Uterus (tissue), 4 donors: ENCODE data around the gene GALNT13. TPM values are rescaled to one million over a fixed set of nuclear protein-coding genes. Genes with fewer than 3 reads are reported as not detected.

ENCODE experiments used
- DNase-seq, 2 donors: peaks; one replicate each; pipeline ENCODE4 v3.0.0-alpha.2; 2019 to 2020
- H3K27ac ChIP-seq, 2 donors: fragments of 200-600 bp; sonication (generic); 1 replicate in 1 of 2; 2 replicates in 1 of 2; pipeline ENCODE4 v1.5.1; 2016 to 2018
- H3K27me3 ChIP-seq, 2 donors: fragments of 200-600 bp; sonication (generic); one replicate each; pipeline ENCODE4 v1.5.1; 2018 to 2019; ENCODE audit warnings: control low read depth in 1 of 2
- H3K36me3 ChIP-seq, 2 donors: fragments of 200-600 bp; sonication (generic); one replicate each; pipeline ENCODE4 v1.5.1; 2019; ENCODE audit warnings: control low read depth in 1 of 2
- H3K4me1 ChIP-seq, 2 donors: fragments of 200-600 bp; sonication (generic); one replicate each; pipeline ENCODE4 v1.5.1; 2018 to 2019; ENCODE audit warnings: control low read depth in 1 of 2
- H3K4me3 ChIP-seq, 2 donors: fragments of 200-600 bp; sonication (generic); 1 replicate in 1 of 2; 2 replicates in 1 of 2; pipeline ENCODE4 v1.5.1; 2018 to 2019; ENCODE audit warnings: mild to moderate bottlenecking in 1 of 2
- H3K9me3 ChIP-seq, 2 donors: fragments of 200-600 bp; sonication (generic); one replicate each; pipeline ENCODE4 v1.5.1; 2019; ENCODE audit warnings: control low read depth in 1 of 2
- POLR2A ChIP-seq, 2 donors: fragments of 450-650 bp; IDR thresholded peaks; one replicate each; pipeline ENCODE4 v1.6.1; 2016; ENCODE audit warnings: antibody characterized with exemption in 2 of 2, mild to moderate bottlenecking in 1 of 2, moderate library complexity in 1 of 2
- intact Hi-C: fragments of 100-400 bp; cut with DNase I; formaldehyde crosslinking; loops from one replicate; pipeline ENCODE4 v1.15.1; 2023; ENCODE audit warnings: low total_unique reads
- total RNA-seq, 4 donors: library from RNA; depleted of rRNA in 3 of 4; stranded (reverse); fragments of >200 nt in 3 of 4; gene quantifications; one replicate each; pipeline versions ENCODE4 v1.1.0 to v1.2.4, GENCODE V29; 2014 to 2023
- TF ChIP-seq, protein P1 (sequence below), 4 experiments: fragments of 200-600 bp in 2 of 4; fragments of 450-650 bp in 2 of 4; sonication (generic) in 2 of 4; IDR thresholded peaks; one replicate each; pipeline ENCODE4 v1.5.1; 2016 to 2019; ENCODE audit warnings: antibody characterized with exemption in 4 of 4, mild to moderate bottlenecking in 2 of 4, moderate library complexity in 1 of 4
- donor health status: DM: yes; HTN: yes; CAD: no.

The GALNT13 gene
- total RNA-seq, 4 donors from 2014 or later: 0.29 to 16.5 (median 4.1) TPM; not detected in 1

DNA sequence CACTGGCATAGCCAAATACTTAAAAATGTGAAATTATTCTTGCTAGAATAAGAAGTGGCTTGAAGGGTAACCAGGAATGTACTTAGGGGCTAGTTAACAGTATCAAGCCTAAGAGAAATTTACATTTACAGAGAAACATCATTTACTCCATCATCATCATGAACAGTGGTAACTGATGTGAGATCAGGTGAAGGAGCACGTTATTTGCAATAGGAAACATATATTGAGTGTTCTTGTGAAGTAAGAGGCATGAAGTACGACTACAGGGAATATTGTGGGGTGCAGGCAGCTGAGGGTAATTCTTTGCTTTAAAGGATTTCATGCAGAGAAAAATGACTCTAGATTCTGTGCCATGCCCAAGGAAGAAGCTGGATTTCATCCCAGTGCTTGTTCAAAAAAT is 220.8 kb downstream of the GALNT13 start:
- no peaks in the 10 kb centered on the region for H3K27me3 ChIP-seq
- no peak overlapping the region for H3K4me3 ChIP-seq
- H3K4me1 ChIP-seq: no peaks in the 10 kb centered on the region
- H3K27ac ChIP-seq: no peak overlapping the region
- intact Hi-C loops: no loop called here
- H3K36me3 ChIP-seq: no peaks in the 10 kb centered on the region
- DNase-seq: no peak
- TF ChIP-seq, protein P1, sequence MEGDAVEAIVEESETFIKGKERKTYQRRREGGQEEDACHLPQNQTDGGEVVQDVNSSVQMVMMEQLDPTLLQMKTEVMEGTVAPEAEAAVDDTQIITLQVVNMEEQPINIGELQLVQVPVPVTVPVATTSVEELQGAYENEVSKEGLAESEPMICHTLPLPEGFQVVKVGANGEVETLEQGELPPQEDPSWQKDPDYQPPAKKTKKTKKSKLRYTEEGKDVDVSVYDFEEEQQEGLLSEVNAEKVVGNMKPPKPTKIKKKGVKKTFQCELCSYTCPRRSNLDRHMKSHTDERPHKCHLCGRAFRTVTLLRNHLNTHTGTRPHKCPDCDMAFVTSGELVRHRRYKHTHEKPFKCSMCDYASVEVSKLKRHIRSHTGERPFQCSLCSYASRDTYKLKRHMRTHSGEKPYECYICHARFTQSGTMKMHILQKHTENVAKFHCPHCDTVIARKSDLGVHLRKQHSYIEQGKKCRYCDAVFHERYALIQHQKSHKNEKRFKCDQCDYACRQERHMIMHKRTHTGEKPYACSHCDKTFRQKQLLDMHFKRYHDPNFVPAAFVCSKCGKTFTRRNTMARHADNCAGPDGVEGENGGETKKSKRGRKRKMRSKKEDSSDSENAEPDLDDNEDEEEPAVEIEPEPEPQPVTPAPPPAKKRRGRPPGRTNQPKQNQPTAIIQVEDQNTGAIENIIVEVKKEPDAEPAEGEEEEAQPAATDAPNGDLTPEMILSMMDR (IDR thresholded peaks at IDR 0.05): no peak
- no peak for TF ChIP-seq POLR2A (IDR thresholded peaks at IDR 0.05)
- no peaks in the 10 kb centered on the region for H3K9me3 ChIP-seq

DNA sequence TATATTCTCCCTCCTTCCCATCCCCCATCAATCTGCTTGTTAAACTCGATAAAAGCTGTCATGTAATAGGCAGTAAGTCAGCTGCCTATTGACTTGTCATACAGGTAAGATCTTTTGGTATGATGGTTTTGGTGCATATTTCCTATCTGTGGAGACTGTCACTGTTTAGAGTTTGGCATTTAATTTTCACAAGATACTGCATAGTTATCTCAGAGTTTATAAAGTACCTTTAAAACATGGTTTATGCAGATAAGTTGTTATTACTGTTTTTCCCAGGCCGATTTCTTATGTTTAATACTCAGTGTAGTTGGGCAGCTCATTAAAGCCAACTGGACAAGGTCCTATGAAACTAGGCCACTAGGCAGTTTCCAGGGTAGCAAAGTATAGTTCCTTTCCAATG is 222.1 kb downstream of the GALNT13 start:
- H3K4me3 ChIP-seq: no peak overlapping the region
- intact Hi-C loops: no loop called here
- no peaks in the 10 kb centered on the region for H3K27me3 ChIP-seq
- no peak overlapping the region for H3K27ac ChIP-seq
- no peak for DNase-seq
- no peaks in the 10 kb centered on the region for H3K9me3 ChIP-seq
- TF ChIP-seq POLR2A (IDR thresholded peaks at IDR 0.05): no peak
- TF ChIP-seq, protein P1 (IDR thresholded peaks at IDR 0.05): no peak
- H3K36me3 ChIP-seq: no peaks in the 10 kb centered on the region
- H3K4me1 ChIP-seq: no peaks in the 10 kb centered on the region

DNA sequence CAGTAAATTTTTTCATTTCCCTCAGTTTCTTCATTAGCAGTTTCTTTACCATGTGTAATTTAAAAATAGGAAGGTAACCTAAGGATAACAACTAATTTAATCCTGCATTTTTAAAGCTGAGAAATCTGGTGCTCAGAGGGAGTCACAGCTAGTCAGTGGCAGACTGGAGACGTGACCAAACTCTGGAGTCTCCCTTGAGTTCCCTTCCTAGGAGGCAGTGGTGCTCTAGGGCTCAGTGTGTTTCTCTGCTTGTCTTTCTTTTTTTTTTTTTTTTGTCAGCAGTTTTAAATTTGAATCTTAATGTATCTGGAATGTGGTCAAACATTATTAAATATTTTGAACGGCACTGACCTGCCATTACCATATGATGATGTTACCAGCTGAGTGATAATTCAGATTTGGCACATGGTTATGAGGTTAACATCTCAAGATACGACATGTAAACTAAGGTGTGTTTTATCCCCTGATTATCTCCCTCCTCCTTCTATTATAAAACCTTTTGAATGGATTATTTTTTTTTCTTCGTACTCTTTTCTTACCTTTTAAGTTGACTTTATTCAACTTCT is 226.2 kb downstream of the GALNT13 start:
- no peak for DNase-seq
- no peak overlapping the region for H3K4me3 ChIP-seq
- no peaks in the 10 kb centered on the region for H3K4me1 ChIP-seq
- no peak overlapping the region for H3K27ac ChIP-seq
- no peaks in the 10 kb centered on the region for H3K36me3 ChIP-seq
- H3K27me3 ChIP-seq: no peaks in the 10 kb centered on the region
- no peak for TF ChIP-seq POLR2A (IDR thresholded peaks at IDR 0.05)
- TF ChIP-seq, protein P1 (IDR thresholded peaks at IDR 0.05): no peak
- intact Hi-C loops: no loop called here
- no peaks in the 10 kb centered on the region for H3K9me3 ChIP-seq

DNA sequence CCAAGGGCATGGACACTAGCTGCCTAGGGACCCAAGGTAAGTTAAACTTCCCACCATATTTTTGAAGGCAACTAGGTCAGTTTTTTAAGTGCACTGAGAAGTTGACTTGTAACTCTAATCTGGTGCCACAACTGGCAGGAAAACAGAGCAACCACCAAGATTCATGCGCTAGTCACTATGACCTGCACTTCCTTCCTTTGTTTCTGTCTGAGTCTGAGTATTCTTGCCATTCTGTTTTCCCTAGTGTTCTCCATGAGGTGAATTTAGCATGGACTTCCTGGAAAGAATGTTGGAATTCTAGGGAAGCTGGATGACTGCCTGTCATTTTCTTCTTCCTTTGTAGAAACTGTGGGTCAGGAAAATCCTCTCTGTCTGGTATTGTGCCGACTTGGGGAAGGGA is 249.0 kb downstream of the GALNT13 start:
- no peaks in the 10 kb centered on the region for H3K27me3 ChIP-seq
- TF ChIP-seq POLR2A (IDR thresholded peaks at IDR 0.05): no peak
- TF ChIP-seq, protein P1 (IDR thresholded peaks at IDR 0.05): no peak
- intact Hi-C loops: no loop called here
- no peak for DNase-seq
- H3K4me1 ChIP-seq: no peaks in the 10 kb centered on the region
- H3K4me3 ChIP-seq: no peak overlapping the region
- H3K36me3 ChIP-seq: no peaks in the 10 kb centered on the region
- H3K27ac ChIP-seq: no peak overlapping the region
- H3K9me3 ChIP-seq: no peaks in the 10 kb centered on the region

DNA sequence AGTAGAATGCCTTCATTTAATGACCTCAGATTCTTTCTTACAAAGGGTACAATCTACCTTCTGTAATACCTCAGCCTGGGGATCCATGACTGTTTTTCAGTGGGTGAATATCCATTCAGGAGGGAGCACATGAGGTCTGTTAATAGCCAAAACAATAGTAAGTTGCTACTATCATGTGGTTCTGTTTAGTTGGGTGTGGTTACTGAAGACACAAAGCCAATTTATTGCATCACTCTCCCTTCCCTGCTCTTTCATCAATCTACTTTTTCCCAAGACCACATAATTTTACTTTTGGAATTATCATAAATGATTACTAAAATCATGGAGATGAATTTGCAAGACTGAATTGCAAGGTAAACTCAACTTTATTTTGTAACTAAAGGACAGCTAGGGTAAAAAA is 254.2 kb downstream of the GALNT13 start:
- H3K27ac ChIP-seq: no peak overlapping the region
- no peak overlapping the region for H3K4me3 ChIP-seq
- no peak for TF ChIP-seq POLR2A (IDR thresholded peaks at IDR 0.05)
- TF ChIP-seq, protein P1 (IDR thresholded peaks at IDR 0.05): no peak
- no peaks in the 10 kb centered on the region for H3K36me3 ChIP-seq
- H3K9me3 ChIP-seq: no peaks in the 10 kb centered on the region
- intact Hi-C loops: no loop called here
- DNase-seq: no peak
- H3K27me3 ChIP-seq: no peaks in the 10 kb centered on the region
- H3K4me1 ChIP-seq: no peaks in the 10 kb centered on the region
